GM18498 (cell line): Measurements from ENCODE around the gene ZNF236.

Experiments used
- ATAC-seq: cut with Tn5 transposase; IDR thresholded peaks from one replicate; pipeline ENCODE4 v1.9.1; 2021; ENCODE audit warnings: mild to moderate bottlenecking, moderate library complexity; ENCODE audit not compliant: unreplicated experiment

The ZNF236 gene

GRCh38 chr18:76819411-76820136 lies 2.8 kb upstream of the ZNF236 start:
- ATAC-seq, result no peak

- ATAC-seq, result peak; percentile 22
Observed at GRCh38 chr18:76821356-76821874, 942 bp upstream of the ZNF236 start.

- peak; percentile 53 for ATAC-seq
Observed at GRCh38 chr18:76821875-76822505, 367 bp upstream of the ZNF236 start.

GRCh38 chr18:76823161-76823538 lies 793 bp downstream of the ZNF236 start:
- no peak for ATAC-seq

- ATAC-seq, result no peak
Observed at GRCh38 chr18:76823587-76824011, 1.2 kb downstream of the ZNF236 start.

- ATAC-seq, result no peak
Observed at GRCh38 chr18:76824145-76824676, 1.9 kb downstream of the ZNF236 start.

- ATAC-seq, result no peak
Observed at GRCh38 chr18:76824754-76825153, 2.4 kb downstream of the ZNF236 start.

- ATAC-seq, result no peak
Observed at GRCh38 chr18:76827205-76828200, 5.1 kb downstream of the ZNF236 start.

GRCh38 chr18:76834379-76834778 lies 12.0 kb downstream of the ZNF236 start:
- ATAC-seq, result no peak

GRCh38 chr18:76835380-76835779 lies 13.0 kb downstream of the ZNF236 start:
- ATAC-seq, result no peak

GRCh38 chr18:76837071-76837470 lies 14.7 kb downstream of the ZNF236 start:
- ATAC-seq, result no peak

GRCh38 chr18:76838182-76838581 lies 15.8 kb downstream of the ZNF236 start:
- no peak for ATAC-seq

- ATAC-seq, result no peak
Observed at GRCh38 chr18:76839086-76839794, 16.9 kb downstream of the ZNF236 start.

- ATAC-seq, result no peak
Observed at GRCh38 chr18:76842837-76843530, 20.6 kb downstream of the ZNF236 start.

GRCh38 chr18:76844144-76844543 lies 21.8 kb downstream of the ZNF236 start:
- no peak for ATAC-seq

- no peak for ATAC-seq
Observed at GRCh38 chr18:76844742-76845477, 22.6 kb downstream of the ZNF236 start.

- ATAC-seq, result no peak
Observed at GRCh38 chr18:76846217-76846616, 23.9 kb downstream of the ZNF236 start.

GRCh38 chr18:76847916-76848315 lies 25.6 kb downstream of the ZNF236 start:
- ATAC-seq, result no peak

GRCh38 chr18:76850112-76850511 lies 27.8 kb downstream of the ZNF236 start:
- no peak for ATAC-seq
